CD4-positive, alpha-beta memory T cell (primary cell): ENCODE data around the gene AARS1. TPM values are rescaled to one million over a fixed set of nuclear protein-coding genes. Genes with fewer than 3 reads are reported as not detected.
"Not testable (repeated sequence)": the region's sequence is repeated elsewhere in the genome, so short reads cannot be mapped to it uniquely, and the experiment has no call there.

Experiments
- CTCF ChIA-PET: fragments of 350-600 bp; sonication (Branson Sonifier 250); formaldehyde crosslinking; loops from one replicate; lab custom pipeline; 2021; ENCODE audit warnings: inconsistent platforms; ENCODE audit not compliant: partially characterized antibody; lab: Charles Lee
- POLR2A ChIA-PET: fragments of 350-600 bp; sonication (Branson Sonifier 250); formaldehyde crosslinking; loops from one replicate; lab custom pipeline; 2021; ENCODE audit not compliant: partially characterized antibody; lab: Charles Lee
- DNase-seq, 5 donors: peaks; one replicate each; pipeline versions ENCODE4 v3.0.0 to v3.0.0-alpha.2; 2020 to 2022; ENCODE audit warnings: mixed read lengths in 1 of 5
- H3K27ac ChIP-seq: one replicate; pipeline ENCODE4 v1.7.0; 2013; ENCODE audit warnings: low read depth, low read length
- H3K27me3 ChIP-seq: 2 replicates; pipeline ENCODE4 v1.7.0; 2013; ENCODE audit warnings: mild to moderate bottlenecking, low read length, moderate library complexity; ENCODE audit not compliant: insufficient read depth
- H3K36me3 ChIP-seq: 2 replicates; pipeline ENCODE4 v1.7.0; 2013; ENCODE audit warnings: mild to moderate bottlenecking, low read length, moderate library complexity; ENCODE audit not compliant: insufficient read depth
- H3K4me1 ChIP-seq: 2 replicates; pipeline ENCODE4 v1.7.0; 2013; ENCODE audit warnings: mild to moderate bottlenecking, low read length, moderate library complexity; ENCODE audit not compliant: insufficient read depth
- H3K4me3 ChIP-seq, 2 donors: one replicate each; pipeline ENCODE4 v1.7.0; 2013; ENCODE audit warnings: low read length in 2 of 2, mild to moderate bottlenecking in 1 of 2
- H3K9me3 ChIP-seq, 2 donors: one replicate each; pipeline ENCODE4 v1.7.0; 2013; ENCODE audit warnings: low read length in 2 of 2, control low read depth in 1 of 2; ENCODE audit not compliant: control insufficient read depth in 1 of 2
- H3K27ac Mint-ChIP-seq, 7 donors: one replicate each; pipeline ENCODE4 v1.8.0; 2020 to 2021; ENCODE audit warnings: mixed read lengths in 7 of 7, mild to moderate bottlenecking in 6 of 7, inconsistent platforms in 3 of 7, moderate library complexity in 3 of 7
- H3K27me3 Mint-ChIP-seq, 2 donors: one replicate each; pipeline ENCODE4 v1.8.0; 2020 to 2021; ENCODE audit warnings: mixed read lengths in 2 of 2
- H3K36me3 Mint-ChIP-seq, 2 donors: one replicate each; pipeline ENCODE4 v1.8.0; 2020 to 2021; ENCODE audit warnings: mixed read lengths in 2 of 2, inconsistent platforms in 1 of 2, mild to moderate bottlenecking in 1 of 2
- H3K4me1 Mint-ChIP-seq, 4 donors: one replicate each; pipeline ENCODE4 v1.8.0; 2020 to 2021; ENCODE audit warnings: mixed read lengths in 4 of 4, mild to moderate bottlenecking in 1 of 4
- H3K4me3 Mint-ChIP-seq, 8 donors: one replicate each; pipeline ENCODE4 v1.8.0; 2020 to 2021; ENCODE audit warnings: mixed read lengths in 8 of 8, mild to moderate bottlenecking in 7 of 8, moderate library complexity in 6 of 8, inconsistent platforms in 3 of 8
- H3K9me3 Mint-ChIP-seq, 8 donors: one replicate each; pipeline ENCODE4 v1.8.0; 2020 to 2021; ENCODE audit warnings: mixed read lengths in 8 of 8, mild to moderate bottlenecking in 5 of 8, inconsistent platforms in 3 of 8, moderate library complexity in 1 of 8
- intact Hi-C: fragments of 100-400 bp; cut with micrococcal nuclease; formaldehyde crosslinking; loops from one replicate; pipeline ENCODE4 v1.15.1; 2023
- polyA plus RNA-seq, 2 donors: library from polyadenylated mRNA; unstranded; fragments of 300-500 nt; fragmentation: Illumina TruSeq; gene quantifications; one replicate each; pipeline ENCODE4 v1.2.3, GENCODE V29; 2021
- total RNA-seq, 2 experiments: library from RNA; stranded (reverse); gene quantifications; one replicate each; pipeline ENCODE4 v1.2.3, GENCODE V29; 2021

The AARS1 gene
- total and polyA plus RNA-seq, 4 experiments from 2014 or later: 22.6 to 103 (median 69.8) TPM

- DNase-seq: peak; percentile 42 to 67 (median 57)
- no peaks in the 10 kb centered on the region for H3K27me3 ChIP-seq
- Mint-ChIP-seq H3K36me3 (peaks cover 24 to 29% of the 10 kb centered on the region in 2 donors), H3K9me3 (peaks cover 0 to 10% (median 2%) of the 10 kb centered on the region in 8 donors), H3K27ac (peak within 1 kb of the TSS; percentile 95 to 99 (median 99)), H3K4me1 (peaks cover 26 to 49% (median 37%) of the 10 kb centered on the region in 4 donors), H3K27me3 (no peaks in the 10 kb centered on the region), H3K4me3 (peak within 1 kb of the TSS; percentile 93 to 98 (median 96))
- peaks cover 30% of the 10 kb centered on the region for H3K4me1 ChIP-seq
- POLR2A ChIA-PET: interaction anchor here (0.6 to 3.6 kb wide), 17 partner anchors 8 to 259 kb away, joined by 3 to 80 read pairs (median 7); partner anchors contain the start of genes AARS1, DDX19A, EXOSC6 and FCSK
- CTCF ChIA-PET: interaction anchor here (0.9 to 3.2 kb wide), 8 partner anchors 8 to 47 kb away, joined by 3 to 18 read pairs (median 6); partner anchors contain the start of genes AARS1 and EXOSC6
- H3K4me3 ChIP-seq: peak within 1 kb of the TSS; percentile 88 to 98
- intact Hi-C loops: loop anchor here (1.0 kb wide), 2 partner anchors 10 to 47 kb away; partner anchors contain the start of genes AARS1 and DDX19A
- H3K36me3 ChIP-seq: no peaks in the 10 kb centered on the region
- H3K9me3 ChIP-seq: no peaks in the 10 kb centered on the region
- peak within 1 kb of the TSS; percentile 93 for H3K27ac ChIP-seq
Observed at GRCh38 chr16:70298988-70299938, 10.0 kb upstream of the AARS1 start, which contains the start of gene DDX19B. TSS of gene DDX19B (plus strand) at chr16:70299186. CDS start at chr16:70299298, 112 bp downstream.

DNA sequence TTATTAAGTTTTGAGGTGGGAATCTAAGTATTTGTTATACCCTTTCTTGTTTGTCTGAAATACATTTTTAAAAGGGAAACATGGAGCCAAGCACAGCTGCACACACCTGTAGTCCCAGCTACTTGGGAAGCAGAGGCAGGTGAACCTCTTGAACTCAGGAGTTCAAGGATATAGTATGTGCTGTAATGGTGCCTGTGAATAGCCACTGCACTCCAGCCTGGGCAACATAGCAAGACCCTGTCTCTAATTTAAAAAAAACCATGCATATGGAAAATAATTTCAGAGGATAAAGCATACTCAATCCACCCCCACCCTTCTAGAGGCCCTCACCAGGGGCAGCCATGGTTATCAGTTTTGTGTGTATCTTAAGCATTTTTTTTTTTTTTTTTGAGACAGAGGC, 6.3 kb upstream of the AARS1 start:
- no peak overlapping the region for H3K4me3 Mint-ChIP-seq
- POLR2A ChIA-PET: no interaction called here

GRCh38 chr16:70294385-70295025, 5.2 kb upstream of the AARS1 start:
- Mint-ChIP-seq H3K36me3 (peaks cover 2 to 6% of the 10 kb centered on the region in 2 donors), H3K4me1 (peaks cover 7 to 17% (median 13%) of the 10 kb centered on the region in 4 donors), H3K27me3 (no peaks in the 10 kb centered on the region), H3K4me3 (no peak overlapping the region), H3K27ac (no peak overlapping the region), H3K9me3 (no peaks in the 10 kb centered on the region)
- Histone ChIP-seq H3K4me1 (peaks cover 12% of the 10 kb centered on the region), H3K9me3 (no peaks in the 10 kb centered on the region), H3K27me3 (no peaks in the 10 kb centered on the region), H3K36me3 (no peaks in the 10 kb centered on the region), H3K27ac (no peak overlapping the region), H3K4me3 (no peak overlapping the region)
- no peak for DNase-seq
- CTCF ChIA-PET: no interaction called here
- intact Hi-C loops: no loop called here
- POLR2A ChIA-PET: no interaction called here

More for the DNA sequence above, 6.3 kb upstream of the AARS1 start:
- CTCF ChIA-PET: no interaction called here
- H3K36me3 ChIP-seq: no peaks in the 10 kb centered on the region
- H3K4me1 ChIP-seq: peaks cover 18% of the 10 kb centered on the region
- Mint-ChIP-seq H3K27me3 (no peaks in the 10 kb centered on the region), H3K4me1 (peaks cover 13 to 23% (median 19%) of the 10 kb centered on the region in 4 donors), H3K36me3 (peaks cover 4 to 11% of the 10 kb centered on the region in 2 donors), H3K27ac (no peak overlapping the region), H3K9me3 (peaks cover 0 to under 1% (median 0%) of the 10 kb centered on the region in 8 donors)
- H3K27ac ChIP-seq: no peak overlapping the region
- no peak overlapping the region for H3K4me3 ChIP-seq
- intact Hi-C loops: no loop called here
- no peaks in the 10 kb centered on the region for H3K27me3 ChIP-seq
- no peak for DNase-seq
- H3K9me3 ChIP-seq: no peaks in the 10 kb centered on the region

GRCh38 chr16:70292148-70292547, 2.8 kb upstream of the AARS1 start:
- POLR2A ChIA-PET, H3K27ac Mint-ChIP-seq, H3K4me3 ChIP-seq, DNase-seq, H3K36me3 Mint-ChIP-seq, H3K27ac ChIP-seq, H3K27me3 Mint-ChIP-seq, intact Hi-C loops, H3K4me3 Mint-ChIP-seq, H3K9me3 ChIP-seq, H3K27me3 ChIP-seq, H3K36me3 ChIP-seq, H3K9me3 Mint-ChIP-seq: not testable (repeated sequence)
- H3K4me1 ChIP-seq: peaks cover 10% of the 10 kb centered on the region
- CTCF ChIA-PET: interaction anchor here (1.9 kb wide), 1 partner anchor 7 kb away, joined by 5 read pairs; the partner anchor contains the start of gene DDX19B
- H3K4me1 Mint-ChIP-seq: peaks cover 6 to 21% (median 14%) of the 10 kb centered on the region in 4 donors

GRCh38 chr16:70290949-70291519, 1.7 kb upstream of the AARS1 start:
- DNase-seq: no peak
- CTCF ChIA-PET: interaction anchor here (0.9 to 1.9 kb wide), 4 partner anchors 8 to 40 kb away, joined by 3 to 5 read pairs (median 4); partner anchors contain the start of genes DDX19B and EXOSC6
- peaks cover 0 to 6% of the 10 kb centered on the region in 2 donors for H3K36me3 Mint-ChIP-seq
- peaks cover 6 to 21% (median 14%) of the 10 kb centered on the region in 4 donors for H3K4me1 Mint-ChIP-seq
- H3K4me3 Mint-ChIP-seq: no peak overlapping the region
- H3K27me3 Mint-ChIP-seq: no peaks in the 10 kb centered on the region
- intact Hi-C loops: no loop called here
- Histone ChIP-seq H3K4me1 (peaks cover 10% of the 10 kb centered on the region), H3K36me3 (no peaks in the 10 kb centered on the region), H3K27ac (no peak overlapping the region), H3K27me3 (no peaks in the 10 kb centered on the region), H3K9me3 (no peaks in the 10 kb centered on the region), H3K4me3 (no peak overlapping the region)
- peak overlapping the region in 1 of 7 donors; percentile 12 for H3K27ac Mint-ChIP-seq
- H3K9me3 Mint-ChIP-seq: peaks cover 0 to 2% (median 0%) of the 10 kb centered on the region in 8 donors
- POLR2A ChIA-PET: interaction anchor here (1.1 to 1.7 kb wide), 3 partner anchors 9 to 55 kb away, joined by 3 to 16 read pairs (median 6); partner anchors contain the start of genes DDX19A, DDX19B and EXOSC6

DNA sequence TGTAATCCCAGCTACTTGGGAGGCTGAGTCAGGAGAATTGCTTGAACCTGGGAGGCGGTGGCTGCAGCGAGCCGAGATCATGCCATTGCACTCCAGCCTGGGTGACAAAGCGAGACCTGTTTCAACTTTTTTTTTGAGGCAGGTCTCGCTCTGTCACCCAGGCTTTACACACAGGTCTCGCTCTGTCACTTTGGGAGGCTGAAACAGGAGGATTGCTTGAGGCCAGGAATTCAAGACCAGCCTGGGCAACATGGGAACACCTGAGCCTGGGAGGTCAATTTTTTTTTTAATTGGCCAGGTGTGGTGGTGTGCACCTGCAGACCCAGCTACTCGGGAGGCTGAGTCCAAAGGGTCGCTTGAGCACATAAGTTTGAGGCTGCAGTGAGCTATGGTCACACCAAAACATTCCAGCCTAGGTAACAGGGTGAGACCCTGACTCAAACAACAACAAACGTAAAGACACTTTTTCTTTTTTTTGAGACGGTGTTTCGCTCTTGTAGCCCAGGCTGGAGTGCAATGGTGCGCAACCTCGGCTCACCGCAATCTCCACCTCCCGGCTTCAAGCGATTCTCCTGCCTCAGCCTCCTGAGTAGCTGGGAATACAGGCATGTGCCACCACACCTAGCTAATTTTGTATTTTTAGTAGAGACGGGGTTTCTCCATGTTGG, 1.9 kb downstream of the AARS1 start:
- POLR2A ChIA-PET: interaction anchor here (0.6 to 2.8 kb wide), 4 partner anchors 11 to 533 kb away, joined by 4 to 80 read pairs (median 10); partner anchors contain the start of genes COG4, DDX19B and NOB1
- H3K27ac ChIP-seq, H3K9me3 Mint-ChIP-seq, H3K4me3 ChIP-seq, DNase-seq, H3K36me3 ChIP-seq, H3K27me3 Mint-ChIP-seq, H3K9me3 ChIP-seq, intact Hi-C loops, H3K27me3 ChIP-seq: not testable (repeated sequence)
- CTCF ChIA-PET: interaction anchor here (1.6 to 2.7 kb wide), 3 partner anchors 12 to 33 kb away, joined by 4 to 13 read pairs (median 7); partner anchors contain the start of gene DDX19B
- H3K4me1 Mint-ChIP-seq: peaks cover 13 to 46% (median 32%) of the 10 kb centered on the region in 4 donors
- peaks cover 6 to 16% of the 10 kb centered on the region in 2 donors for H3K36me3 Mint-ChIP-seq
- peaks cover 21% of the 10 kb centered on the region for H3K4me1 ChIP-seq
- H3K27ac Mint-ChIP-seq: peak overlapping the region in 3 of 7 donors; percentile 29 to 90 (median 42)
- peak overlapping the region; percentile 56 to 78 (median 64) for H3K4me3 Mint-ChIP-seq
